H7 (cell line): ENCODE data around the gene KIAA1614. TPM values are rescaled to one million over a fixed set of nuclear protein-coding genes. Genes with fewer than 3 reads are reported as not detected.

Source experiments
- DNase-seq: peaks from one replicate; pipeline ENCODE4 v3.0.0; 2012
- H3K27me3 ChIP-seq: 2 replicates; pipeline ENCODE4 v1.6.0; 2011; ENCODE audit warnings: mild to moderate bottlenecking, low read length; ENCODE audit not compliant: control insufficient read depth, insufficient read depth
- H3K36me3 ChIP-seq: replicated peaks from 2 replicates; pipeline ENCODE4 v1.5.1; 2011; ENCODE audit warnings: low read length; ENCODE audit not compliant: control insufficient read depth, insufficient read depth
- H3K4me3 ChIP-seq: 2 replicates; pipeline ENCODE4 v1.5.1; 2011; ENCODE audit warnings: low read depth, mild to moderate bottlenecking, control low read depth, low read length, moderate library complexity; ENCODE audit not compliant: insufficient read depth
- total RNA-seq: library from RNA; depleted of rRNA; stranded (reverse); fragments of >200 nt; shearing (Covaris generic); gene quantifications from 2 replicates; pipeline ENCODE4 v1.2.3, GENCODE V29; 2014; rRNA removed

KIAA1614 gene
- total RNA-seq, 1 experiment from 2014 or later, result 3.4 TPM

DNA sequence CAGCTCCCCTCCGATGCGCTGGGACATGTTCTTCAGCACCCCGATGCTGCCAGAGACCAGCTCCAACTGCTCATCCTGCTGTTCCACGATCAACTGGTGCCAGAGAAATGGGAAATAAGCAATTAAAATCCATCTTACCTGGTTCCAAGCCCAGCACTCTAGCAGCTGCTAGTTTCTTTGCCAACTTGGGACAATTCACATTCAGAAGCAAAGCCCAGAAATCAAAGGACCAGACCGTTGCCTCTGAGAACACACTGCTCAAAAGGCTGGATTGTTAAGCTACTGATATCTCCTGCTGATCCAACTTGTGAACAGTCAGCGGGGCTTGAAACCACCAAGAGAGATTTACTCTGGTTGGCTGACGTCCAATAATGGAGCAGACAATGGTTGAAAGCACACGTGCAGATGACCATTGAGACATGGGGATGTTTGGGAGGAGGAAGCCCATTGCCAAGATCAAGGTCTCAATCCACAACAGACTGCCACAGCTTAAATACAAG, 75.6 kb downstream of the KIAA1614 start:
- H3K4me3 ChIP-seq, result no peak overlapping the region
- no peaks in the 10 kb centered on the region for H3K27me3 ChIP-seq
- no peak for DNase-seq
- H3K36me3 ChIP-seq, result peaks cover 34% of the 10 kb centered on the region

DNA sequence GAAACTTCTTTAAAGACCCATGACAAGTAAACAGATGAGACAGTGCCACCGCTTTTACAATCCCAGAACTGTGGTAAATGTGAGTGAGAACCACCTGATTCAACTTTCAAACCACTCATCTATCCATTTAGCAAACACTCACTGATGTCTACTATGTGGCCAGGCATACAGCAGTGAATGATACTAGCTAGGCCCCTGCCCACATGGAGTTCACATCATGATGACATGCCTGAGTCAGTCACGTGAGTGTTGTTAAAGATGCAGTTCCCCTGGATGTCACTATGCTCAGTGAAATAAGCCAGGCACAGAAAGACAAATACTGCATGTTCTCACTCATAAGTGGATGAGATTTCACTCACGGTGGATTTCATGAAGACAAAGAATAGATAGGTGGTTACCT, 81.6 kb downstream of the KIAA1614 start:
- H3K27me3 ChIP-seq, result no peaks in the 10 kb centered on the region
- DNase-seq, result no peak
- peaks cover 14% of the 10 kb centered on the region for H3K36me3 ChIP-seq
- no peak overlapping the region for H3K4me3 ChIP-seq

DNA sequence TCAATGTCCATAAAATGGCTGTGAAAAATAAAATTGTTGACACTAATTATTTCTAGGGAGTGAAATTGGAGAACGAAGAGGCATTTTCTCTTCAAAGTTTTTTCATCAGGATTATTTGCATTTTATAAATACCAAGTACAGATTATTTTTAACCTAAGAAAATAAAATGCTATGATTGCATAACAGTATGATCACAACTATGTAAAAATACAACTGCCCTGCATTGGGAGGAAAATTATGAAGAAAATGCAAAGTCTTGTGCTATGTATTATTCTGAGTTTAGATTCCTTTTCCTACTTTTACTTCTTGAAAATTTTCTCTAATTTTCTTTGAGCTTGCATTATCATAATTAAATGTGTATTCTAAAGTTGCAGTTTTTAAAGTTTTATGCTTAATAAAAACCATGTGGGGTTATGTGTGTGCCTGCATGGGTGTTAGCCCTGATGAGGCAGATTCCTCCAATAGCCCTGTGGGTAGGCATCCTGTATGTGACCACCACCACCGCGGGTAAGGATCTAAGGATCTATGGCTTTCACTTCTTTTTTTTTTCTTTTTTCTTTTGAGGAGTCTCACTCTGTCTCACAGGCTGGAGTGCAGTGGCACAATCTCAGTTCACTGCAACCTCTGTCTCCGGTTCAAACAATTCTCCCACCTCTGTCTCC, 85.3 kb downstream of the KIAA1614 start:
- Histone ChIP-seq H3K36me3 (peaks cover 8% of the 10 kb centered on the region), H3K4me3 (no peak overlapping the region)
- DNase-seq, result no peak

More for the DNA sequence above, 85.3 kb downstream of the KIAA1614 start:
- H3K27me3 ChIP-seq, result no peaks in the 10 kb centered on the region

Other genes starting within 250 kb of the KIAA1614 start
- 34.6 and 41.3 TPM in 2 replicates for gene STX6, start 110.0 kb downstream of the KIAA1614 start, total RNA-seq
- gene MR1, start 121.1 kb downstream of the KIAA1614 start, total RNA-seq, result 0.44 TPM in 1 of 2 replicates, not detected in the other
- gene IER5, start 175.8 kb downstream of the KIAA1614 start, total RNA-seq, result 18.0 and 18.8 TPM in 2 replicates